GM18951 (cell line): Measurements from ENCODE around the gene FSD1.
"Not testable (repeated sequence)": the region's sequence is repeated elsewhere in the genome, so short reads cannot be mapped to it uniquely, and the experiment has no call there.

Experiments
- POLR2A ChIP-seq: IDR thresholded peaks from 4 replicates; pipeline ENCODE4 v1.6.1; 2011; ENCODE audit warnings: mild to moderate bottlenecking; ENCODE audit not compliant: insufficient read length, insufficient read depth; ENCODE audit errors: extremely low read depth
- in situ Hi-C: fragments of 300-500 bp; cut with MboI; formaldehyde crosslinking; loops from one replicate; pipeline ENCODE4 v1.12.0; 2022; ENCODE audit warnings: low sequenced_read_pairs, mixed read lengths, inconsistent platforms; ENCODE audit not compliant: unreplicated experiment

FSD1 gene

GRCh38 chr19:4334929-4335570 lies 30.7 kb downstream of the FSD1 start:
- in situ Hi-C loops: no loop called here
- TF ChIP-seq POLR2A: no peak

GRCh38 chr19:4337906-4338440 lies 33.6 kb downstream of the FSD1 start:
- no peak for TF ChIP-seq POLR2A
- in situ Hi-C loops: no loop called here

GRCh38 chr19:4338441-4339355 lies 34.3 kb downstream of the FSD1 start, which contains the start of gene STAP2:
STAP2 (minus strand) TSS chr19:4338827; CDS start chr19:4338753, 74 bp downstream.
- in situ Hi-C loops: no loop called here
- TF ChIP-seq POLR2A: peak; percentile 47

DNA sequence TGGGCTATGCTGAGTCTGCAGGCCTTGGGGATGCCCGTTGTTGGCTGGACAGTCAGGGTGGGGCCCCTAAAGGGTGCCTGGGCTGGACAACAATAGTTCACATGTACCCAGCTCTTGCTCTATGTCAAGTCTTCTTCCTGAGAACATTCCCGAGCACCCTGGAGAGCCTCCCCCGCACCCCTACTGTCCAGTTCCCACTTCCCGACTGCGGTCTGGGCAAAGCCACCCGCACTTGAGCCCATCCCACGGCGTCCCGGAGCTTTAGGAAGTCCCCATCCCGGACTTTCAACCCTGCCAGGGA lies 37.9 kb downstream of the FSD1 start:
- no peak for TF ChIP-seq POLR2A
- in situ Hi-C loops: no loop called here

DNA sequence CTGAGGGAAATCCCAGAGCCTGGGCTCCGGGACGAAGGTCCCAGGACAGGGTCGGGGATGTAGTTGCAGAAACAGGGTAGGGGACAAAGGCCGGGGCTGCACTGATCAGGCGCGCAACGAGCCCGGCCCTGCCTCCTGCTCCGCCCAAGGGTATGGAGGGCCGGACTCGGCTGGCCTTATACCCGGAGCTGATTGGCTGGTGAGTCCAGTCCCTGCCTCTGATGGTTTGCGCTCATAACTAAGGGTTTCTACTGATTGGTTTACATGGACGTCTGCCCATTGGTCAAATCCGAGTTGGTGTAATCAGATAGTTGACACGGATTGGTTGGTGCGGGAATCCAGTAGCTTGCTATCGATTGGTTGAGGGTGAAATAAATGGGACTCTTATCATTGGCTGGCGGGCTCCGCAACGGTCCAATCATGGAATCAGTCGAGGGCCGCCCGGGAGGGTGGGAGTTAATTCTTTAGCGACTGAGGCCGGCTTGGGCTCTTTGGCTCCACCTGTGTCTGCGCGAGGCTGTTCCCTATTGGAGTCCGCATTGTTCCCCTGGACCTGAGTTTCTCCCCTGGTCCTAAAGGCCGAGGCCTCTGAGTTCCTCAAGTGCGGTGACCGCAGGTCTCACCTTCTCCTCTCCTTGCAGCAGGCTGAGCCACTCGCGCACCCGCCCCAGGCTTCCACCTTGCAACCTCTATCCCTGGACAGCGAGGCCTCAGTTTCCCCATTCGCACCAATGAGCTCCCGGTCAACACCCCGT lies 38.4 kb downstream of the FSD1 start:
- peak; percentile 96 for TF ChIP-seq POLR2A
- in situ Hi-C loops: no loop called here

DNA sequence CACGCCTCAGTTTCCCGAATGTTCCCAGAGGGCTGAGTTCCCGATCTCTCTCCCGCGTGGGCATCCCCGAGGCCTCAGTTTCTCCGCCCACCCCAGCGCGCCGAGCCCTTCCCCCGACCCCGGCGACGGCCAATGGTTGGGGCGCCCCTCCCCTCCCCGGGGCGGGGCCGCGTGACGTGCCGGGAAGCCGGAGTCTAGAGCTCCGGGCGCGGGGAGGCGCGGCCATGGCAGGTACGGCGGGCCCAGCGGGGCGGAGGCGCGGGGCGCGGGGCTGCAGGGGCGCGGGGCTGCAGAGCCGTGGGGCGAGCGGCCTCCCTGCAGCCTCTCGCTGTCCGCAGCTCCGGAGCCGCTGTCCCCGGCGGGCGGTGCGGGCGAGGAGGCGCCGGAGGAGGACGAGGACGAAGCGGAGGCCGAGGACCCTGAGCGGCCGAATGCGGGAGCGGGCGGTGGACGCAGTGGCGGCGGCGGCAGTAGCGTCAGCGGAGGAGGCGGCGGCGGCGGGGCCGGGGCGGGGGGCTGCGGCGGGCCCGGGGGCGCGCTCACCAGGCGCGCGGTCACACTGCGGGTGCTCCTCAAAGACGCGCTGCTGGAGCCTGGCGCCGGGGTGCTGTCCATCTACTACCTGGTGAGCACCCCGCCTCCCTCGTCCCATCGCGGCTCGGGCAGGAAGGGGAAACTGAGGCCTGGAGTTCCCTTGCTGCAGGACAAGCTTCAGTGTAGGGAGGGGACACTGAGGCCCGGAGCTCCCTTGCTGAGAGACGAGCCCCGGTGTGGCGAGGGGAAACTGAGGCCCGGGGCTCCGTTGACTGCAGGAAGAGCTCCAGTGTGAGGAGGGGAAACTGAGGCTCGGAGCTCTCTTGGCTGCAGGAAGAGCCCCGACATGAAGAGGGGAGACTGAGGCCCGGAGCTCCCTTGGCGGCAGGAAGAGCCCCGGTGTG lies 39.2 kb downstream of the FSD1 start, which contains the start of gene MPND:
TSS of gene MPND (plus strand) at position 193 of the 938 bp plus-strand sequence. CDS start at position 225, 32 bp downstream.
- in situ Hi-C loops: no loop called here
- TF ChIP-seq POLR2A: no peak

DNA sequence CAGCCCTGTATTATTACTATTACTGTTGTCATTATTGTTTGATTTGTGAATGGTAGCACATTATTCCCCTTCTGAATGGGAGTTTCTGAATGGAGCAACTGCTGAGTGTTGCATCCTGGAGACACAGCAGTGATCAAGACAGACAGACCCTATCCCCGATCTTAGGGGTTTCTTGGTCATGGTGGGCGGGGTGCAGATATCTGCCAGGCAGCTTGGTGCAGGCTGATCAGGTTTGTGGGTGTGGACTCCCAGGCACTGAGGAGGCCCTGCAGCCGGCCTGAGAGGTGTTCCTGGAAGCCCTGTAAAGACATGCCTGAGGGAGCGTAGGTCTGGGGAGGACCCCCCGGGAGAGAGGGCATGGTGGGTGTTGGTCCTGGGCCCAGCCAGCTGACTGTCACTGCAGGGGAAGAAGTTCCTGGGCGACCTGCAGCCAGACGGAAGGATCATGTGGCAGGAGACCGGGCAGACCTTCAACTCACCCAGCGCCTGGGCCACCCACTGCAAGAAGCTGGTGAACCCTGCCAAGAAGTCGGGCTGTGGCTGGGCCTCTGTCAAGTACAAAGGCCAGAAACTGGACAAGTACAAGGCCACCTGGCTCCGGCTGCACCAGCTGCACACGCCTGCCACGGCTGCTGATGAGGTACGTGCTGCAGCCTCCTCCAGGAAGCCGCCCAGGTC lies 41.1 kb downstream of the FSD1 start:
- no peak for TF ChIP-seq POLR2A
- in situ Hi-C loops: no loop called here

DNA sequence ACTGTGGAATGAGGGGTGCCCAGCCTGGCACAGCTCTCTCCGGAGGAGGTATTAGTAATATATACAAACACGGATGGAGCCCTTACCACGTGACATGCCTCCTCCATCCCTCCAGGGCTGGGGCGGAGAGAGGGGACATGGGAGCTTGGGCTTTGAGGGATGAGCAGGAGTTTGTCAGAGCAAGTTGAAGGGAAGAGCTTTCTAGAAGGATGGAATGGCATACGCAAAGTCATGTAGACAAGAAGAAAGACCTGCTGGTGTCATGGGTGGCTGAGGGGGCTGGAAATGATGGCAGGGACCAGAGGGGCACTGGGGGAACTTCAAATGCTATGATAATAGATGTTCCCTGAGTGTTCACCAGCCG lies 41.6 kb downstream of the FSD1 start:
- TF ChIP-seq POLR2A: no peak
- in situ Hi-C loops: no loop called here

DNA sequence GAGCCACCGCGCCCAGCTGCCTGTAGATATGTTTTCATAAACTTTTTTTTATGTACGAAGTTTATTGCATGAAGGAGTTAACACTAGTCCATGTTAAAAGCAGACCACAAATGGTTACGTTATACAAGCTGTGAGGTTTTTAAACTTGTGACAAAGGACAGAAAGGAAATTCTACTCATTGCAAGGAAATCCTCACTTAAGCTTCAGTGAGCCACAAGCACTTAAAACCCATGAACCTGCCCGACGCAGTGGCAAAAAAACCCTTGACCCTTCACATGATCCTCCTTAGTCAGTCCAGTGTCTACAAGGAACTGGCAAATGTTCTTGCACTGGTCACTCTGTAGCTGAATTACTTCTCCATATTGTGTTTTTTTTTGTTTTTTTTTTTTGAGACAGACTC lies 43.1 kb downstream of the FSD1 start:
- in situ Hi-C loops: no loop called here
- no peak for TF ChIP-seq POLR2A

DNA sequence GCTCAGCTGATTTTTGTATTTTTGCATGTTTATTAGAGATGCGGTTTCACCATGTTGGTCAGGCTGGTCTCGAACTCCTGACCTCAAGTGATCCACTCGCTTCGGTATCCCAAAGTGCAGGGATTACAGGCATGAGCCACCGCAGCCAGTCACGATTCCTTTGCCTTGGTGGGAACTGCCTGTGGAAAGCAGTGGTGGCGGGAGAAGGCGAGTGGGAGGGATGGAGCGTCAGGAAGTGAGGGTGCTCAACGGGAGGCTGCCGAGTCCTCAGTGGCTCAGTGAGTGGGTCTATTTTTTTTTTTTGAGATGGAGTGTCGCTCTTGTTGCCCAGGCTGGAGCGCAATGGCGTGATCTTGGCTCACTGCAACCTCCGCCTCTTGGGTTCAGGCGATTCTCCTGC lies 44.8 kb downstream of the FSD1 start:
- in situ Hi-C loops: not testable (repeated sequence)

DNA sequence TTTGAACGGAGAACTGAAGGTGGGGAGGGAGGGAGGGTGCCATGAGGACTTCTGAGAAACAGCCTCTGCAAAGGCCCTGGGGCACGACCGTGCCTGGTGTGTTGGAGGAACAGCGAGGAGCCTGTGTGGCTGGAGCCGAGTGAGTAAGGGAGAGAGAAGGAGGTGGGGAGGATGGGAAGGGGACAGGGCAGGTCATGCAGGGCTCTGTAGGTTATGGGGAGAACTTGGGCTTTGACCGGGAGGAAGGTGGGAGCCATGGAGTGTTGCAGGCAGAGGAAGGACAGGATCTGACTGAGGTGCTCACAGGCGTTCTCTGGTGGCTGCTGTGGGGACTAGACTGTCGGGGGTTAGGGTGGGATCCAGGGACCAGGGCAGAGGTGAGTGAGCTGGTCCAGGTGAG lies 45.7 kb downstream of the FSD1 start:
- TF ChIP-seq POLR2A: no peak
- in situ Hi-C loops: no loop called here

GRCh38 chr19:4350726-4351125 lies 46.3 kb downstream of the FSD1 start:
- TF ChIP-seq POLR2A: no peak
- in situ Hi-C loops: no loop called here

DNA sequence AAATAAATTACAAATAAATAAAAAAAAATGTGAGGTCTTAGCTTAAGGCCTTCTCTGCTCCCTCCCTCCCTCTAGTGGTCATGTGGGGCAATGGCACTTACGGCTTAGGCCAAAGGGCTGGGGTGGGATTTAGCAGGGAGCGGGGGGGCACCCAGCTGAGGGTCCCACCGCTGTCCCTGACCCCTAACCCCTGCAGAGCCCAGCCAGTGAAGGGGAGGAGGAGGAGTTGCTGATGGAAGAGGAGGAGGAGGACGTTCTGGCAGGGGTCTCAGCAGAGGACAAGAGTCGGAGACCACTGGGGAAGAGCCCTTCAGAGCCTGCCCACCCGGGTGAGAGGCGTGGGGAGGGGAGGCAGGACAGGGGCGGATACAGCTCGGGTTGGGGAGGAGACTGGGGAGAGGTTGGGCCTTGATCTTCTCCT lies 48.3 kb downstream of the FSD1 start:
- no peak for TF ChIP-seq POLR2A
- in situ Hi-C loops: no loop called here
